ENCODE data around the gene MTMR10.

Gene MTMR10

DNA sequence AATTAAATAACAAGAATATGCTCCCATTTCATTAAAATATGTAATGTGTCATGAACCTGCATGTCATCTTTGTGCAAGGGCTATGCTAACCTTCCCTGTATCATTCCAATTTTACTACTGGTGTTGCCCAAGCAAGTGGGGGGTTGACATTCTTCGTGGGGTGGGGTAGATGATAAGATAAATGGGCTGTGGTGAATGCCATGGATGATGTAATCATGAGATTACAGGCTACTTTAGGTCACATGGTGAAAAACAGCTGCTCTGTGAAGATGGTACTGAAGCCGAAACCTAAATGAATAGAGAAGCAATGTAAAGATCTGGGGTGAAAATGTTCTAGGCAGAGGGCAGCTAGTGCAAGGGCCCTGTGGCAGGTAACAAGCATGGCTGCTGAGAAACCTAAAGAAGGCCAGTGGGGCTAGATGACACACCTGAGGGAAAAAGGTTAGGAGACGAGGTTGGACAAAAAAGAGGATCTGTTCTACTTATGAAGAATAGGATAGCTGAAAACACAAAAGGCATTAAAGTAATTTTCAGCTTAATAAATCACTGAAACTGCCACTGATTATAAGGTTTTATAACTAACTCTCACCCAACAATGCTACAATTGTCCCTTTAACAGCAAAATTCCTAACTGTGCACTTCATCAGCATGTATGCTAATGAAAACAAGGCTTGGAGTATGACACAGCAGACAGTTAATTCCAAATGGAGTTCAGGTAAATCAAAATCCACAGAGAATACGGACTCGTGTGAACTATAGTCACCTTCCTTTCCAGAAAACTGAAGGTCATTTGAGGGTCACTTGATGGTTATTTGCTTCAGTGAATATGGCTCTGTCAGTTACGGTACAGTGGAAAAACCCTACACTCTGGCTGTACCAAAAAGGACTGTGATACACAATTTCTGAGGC, 35.0 kb downstream of the MTMR10 start:
- no peak for DNase-seq

DNA sequence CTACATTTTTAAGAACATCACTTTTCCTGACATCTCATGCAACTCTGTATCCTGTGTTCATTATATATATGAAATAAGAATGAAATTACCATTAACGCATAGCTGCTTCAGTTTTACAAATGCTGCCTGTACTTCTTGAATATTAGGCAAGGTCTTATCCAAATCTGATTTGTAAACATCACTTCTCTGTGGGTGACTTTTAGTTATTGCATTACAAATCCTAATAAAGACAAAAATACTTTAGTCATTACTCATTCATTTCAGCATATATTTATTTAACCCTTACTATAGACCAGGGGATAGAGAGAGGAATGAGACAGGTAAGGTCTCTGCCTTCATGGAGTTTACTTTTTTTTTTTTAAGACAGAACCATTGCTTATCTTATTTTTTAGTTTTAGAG, 36.8 kb downstream of the MTMR10 start:
- DNase-seq: no peak

DNA sequence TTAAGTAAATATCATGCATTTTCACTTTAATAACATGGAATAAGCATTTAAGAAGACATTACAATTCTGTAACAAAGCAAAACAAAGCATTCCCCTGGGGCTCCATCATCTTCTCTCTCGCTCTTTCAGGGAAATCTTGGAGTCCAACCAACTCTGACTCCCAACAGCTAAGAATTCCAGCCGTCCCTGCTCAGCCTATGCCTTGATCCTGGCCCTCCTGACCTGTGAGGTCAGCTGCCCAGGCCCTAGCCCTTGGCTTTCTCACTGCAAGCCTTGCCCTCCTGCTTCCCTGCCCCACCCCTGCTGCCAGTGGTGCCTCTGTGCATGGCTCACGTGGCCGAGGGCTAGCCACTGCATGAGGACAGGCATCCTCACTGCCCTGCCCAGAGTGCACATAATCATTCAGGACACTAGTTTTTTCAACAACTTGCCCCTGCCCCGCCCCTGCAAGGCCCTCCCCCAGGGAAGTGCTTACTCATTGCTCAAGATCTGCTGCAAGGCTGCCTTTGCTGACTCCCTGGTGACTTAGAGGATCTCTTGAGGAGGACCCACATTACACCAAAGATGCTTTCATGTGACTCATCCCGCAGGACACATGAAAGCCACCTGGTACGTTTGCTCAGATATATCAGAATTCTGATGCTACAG, 37.6 kb downstream of the MTMR10 start:
- DNase-seq: peak; percentile 17

DNA sequence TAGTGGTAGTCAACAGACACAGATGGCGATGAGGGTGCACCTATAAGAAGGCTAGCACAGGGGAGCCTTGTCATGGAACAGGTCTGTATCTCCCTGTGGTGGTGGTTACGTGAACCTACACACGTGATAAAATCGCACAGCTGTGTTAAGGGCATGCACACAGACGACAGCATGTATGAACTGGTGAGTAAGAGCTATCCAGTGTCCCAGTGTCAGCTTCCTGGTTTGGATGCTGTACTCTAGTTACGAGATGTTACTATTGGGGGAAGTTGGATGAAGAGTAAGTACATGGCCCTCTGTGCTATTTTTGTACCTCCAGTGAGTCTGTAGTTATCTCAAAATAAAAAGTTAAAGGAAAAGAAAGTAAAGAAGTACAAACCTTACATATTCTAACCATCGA, 38.2 kb downstream of the MTMR10 start:
- DNase-seq: no peak

DNA sequence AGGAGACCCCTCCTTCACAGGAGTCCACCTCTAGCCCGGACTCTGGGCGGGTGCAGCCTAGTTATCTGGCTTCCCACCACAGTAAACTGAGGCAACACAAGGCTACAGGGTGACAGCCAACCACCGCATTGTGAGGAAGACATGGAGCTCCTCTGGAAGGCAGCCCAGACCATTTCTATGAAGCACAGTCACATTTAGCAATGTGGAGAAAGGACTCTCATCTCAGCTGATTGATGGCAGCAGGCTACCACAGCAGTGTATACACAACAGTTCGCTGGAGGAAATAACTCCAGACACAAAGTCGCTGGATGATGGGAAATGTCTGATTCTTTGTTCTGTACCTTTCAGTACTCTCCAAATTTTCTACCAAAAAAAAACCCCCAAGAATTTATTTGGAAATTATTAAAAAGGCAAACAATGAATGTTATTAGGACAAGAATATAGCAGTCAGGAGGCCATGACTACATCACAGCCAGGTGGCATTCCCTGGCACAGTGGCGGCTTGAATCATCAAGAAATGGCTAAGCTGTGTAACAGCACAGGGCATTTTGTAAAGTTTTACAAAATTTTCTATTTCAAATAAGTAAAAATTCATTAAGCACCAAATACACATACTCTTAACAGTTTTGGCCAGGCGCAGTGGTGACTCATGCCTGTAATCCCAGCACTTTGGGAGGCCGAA, 47.6 kb downstream of the MTMR10 start:
- no peak for DNase-seq

DNA sequence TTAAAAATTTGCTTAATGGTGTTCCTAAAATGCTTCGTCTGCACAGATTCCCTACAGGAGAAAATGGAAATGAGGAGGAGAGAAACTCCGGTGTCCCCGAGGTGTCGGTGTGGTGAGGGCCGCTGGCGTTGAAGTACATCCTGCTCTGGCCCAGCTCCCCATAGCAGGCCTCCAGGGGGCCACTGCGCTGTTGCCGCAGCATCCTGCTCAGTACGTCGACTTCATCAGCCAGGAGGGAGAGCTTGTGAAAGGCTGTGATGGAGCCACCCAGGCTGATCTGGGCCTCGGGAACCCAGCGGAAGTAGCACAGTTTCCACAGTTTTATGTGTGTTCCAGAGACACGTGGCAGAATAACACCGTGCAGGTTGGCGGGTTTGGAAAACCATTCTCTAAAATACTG, 49.9 kb downstream of the MTMR10 start:
- DNase-seq: no peak

DNA sequence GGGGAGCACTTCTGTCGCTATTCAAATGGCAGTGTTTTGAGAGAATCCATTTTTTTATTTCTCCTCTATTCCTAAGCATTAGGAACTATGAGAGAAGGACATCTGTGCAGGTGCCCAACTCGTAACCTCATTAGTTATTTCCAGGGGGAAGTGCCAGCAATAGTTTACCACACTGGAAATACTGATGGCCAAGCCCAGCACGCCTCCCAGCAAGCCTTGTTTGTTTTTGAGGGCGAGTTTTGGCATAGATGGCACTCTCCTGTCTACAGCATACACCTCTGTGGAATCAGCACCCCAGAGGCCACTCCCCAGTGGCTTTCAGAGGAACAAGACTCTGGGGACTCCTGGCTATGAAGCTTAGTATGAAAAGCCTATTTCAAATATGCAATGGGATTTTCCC, 51.1 kb downstream of the MTMR10 start:
- DNase-seq: no peak

DNA sequence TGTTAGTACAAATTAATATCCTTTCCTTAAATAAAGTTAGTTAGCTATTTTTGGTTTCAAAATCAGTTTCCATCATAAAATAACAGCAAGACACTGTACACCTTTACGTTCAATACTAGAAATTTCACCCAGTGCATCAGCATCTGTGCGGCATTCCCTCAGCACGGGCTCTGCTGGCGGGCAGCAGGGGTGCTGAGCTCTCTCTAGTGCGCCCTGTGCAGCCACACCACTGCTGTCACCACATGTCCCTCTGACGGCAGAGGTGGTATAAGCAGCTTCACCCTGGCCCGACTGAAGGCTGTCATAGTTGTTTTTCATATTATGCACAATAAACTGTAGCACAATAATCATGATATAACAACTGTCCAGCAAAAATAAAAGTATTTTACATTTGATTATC, 52.3 kb downstream of the MTMR10 start:
- DNase-seq: no peak

DNA sequence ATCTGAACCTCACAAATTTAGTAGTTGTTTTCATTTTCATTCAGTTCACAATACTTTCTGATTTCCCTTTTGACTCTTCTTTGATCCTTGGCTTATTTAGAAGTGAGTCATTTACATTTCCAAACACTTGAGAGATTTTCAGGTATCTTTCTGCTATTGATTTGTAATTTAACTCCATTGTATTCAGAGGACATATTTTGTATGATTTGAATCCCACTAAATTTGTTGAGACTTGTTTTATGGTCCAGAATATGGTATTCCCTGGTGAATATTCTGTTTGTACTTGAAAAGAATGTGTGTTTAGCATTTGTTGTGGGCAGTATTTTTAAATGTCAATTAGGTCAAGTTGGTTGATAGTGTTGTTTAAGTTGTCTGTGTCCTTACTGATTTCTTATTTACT, 58.1 kb downstream of the MTMR10 start:
- no peak for DNase-seq

DNA sequence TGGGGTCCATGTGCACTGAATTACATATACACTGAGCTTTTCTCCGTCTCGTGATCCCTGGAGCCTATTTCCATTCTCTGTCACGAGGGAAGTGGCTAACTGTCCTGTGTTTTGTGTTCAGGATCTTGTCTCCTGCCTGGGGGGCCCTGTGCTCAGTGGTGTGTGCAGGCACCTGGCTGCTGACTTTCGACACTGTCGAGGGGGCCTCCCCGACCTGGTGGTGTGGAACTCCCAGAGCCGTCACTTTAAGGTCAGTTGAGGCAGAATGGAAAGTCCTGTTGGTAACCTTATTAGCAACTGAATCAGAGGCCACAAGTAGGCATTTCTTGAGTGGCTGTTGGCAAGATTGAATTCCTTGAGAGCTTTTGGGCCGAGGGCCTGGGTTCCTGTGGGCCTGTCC, 61.0 kb downstream of the MTMR10 start:
- DNase-seq: no peak

DNA sequence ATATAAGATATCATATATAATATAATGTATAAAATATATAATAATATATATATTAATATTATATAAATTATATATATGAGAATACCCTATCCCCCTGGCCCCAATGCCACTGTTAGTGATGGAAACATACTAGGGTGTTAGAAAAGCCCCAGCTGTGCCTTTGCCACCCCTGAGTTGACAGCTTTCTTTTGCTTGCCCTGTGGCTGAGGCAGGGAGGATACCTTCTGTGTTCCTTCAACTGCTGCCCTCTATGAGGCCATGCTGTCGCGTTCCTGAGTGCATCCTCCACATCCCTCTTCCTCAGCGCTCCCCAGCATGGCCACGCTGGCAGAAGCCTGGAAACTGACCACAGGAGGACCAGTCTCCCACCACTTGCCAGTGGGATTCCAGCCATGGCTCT, 61.4 kb downstream of the MTMR10 start:
- no peak for DNase-seq

DNA sequence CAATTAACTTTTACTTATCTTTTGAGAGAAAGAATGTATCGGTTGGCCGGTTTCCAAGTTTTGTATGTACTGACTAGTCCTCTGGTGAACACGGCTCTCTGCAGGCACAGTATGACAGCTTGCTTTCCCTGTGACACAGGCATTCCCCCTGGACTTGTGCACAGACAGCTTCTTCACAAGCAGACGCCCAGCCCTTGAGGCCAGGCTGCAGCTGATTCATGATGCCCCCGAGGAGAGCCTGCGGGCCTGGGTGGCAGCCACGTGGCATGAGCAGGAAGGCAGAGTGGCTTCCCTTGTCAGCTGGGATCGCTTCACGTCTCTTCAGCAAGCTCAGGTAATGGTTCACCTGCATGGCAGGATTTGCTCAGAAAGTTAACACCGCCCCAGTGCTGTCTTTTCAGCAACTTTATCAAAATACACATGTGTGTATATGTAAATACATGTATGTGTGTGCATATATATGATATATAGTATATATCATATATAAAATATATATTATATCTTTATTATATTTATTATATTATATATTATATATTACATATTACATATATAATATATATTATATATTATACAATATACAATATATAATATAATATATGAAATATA, 62.3 kb downstream of the MTMR10 start:
- peak; percentile 96 for DNase-seq

DNA sequence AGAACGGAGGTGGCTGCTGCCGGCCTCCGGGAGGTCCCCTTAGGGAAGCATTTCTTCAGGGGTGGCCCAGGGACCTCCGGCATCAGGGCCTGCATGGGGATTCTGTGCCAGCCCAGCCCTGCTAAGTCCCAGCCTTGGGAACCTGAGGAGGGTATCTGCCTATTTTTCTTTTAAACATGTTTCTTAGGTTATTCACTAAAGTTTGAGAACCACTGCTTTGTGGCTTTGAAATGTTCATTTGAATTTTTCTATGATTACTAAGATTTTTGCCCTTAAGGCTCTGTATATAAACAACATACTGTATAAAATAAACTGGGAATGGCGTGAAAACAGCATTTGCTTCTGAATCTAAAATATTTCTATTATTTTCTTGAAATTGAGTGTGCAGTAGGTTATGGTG, 63.4 kb downstream of the MTMR10 start:
- DNase-seq: no peak

DNA sequence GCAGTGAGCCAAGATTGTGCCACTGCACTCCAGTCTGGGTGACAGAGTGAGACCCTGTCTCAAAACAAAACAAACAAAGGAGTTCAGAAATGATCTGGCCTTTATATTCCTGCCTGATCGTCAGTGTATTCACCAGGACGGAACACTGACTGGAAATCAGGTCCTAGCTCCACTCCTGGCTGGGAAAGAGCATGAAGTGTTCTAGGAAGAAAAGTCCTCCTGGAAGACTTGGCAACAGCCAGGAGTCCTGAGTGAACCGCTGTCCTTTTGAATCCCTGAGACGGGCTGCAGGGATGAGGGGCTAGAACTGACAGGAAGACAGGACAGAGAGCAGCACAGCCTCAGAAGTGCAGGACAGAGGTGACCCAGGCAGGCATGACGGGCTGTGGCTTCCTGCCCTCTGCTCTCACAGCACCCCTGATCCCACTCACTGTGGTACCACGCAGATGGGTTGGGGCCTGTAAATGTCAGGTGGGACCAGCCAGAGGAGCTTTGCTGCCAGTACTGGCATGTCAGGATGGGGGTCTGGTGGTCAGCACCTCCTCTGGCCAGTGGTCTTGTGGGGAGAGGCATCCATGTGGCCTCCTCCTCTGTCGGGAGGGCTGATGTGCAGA, 64.2 kb downstream of the MTMR10 start:
- no peak for DNase-seq

DNA sequence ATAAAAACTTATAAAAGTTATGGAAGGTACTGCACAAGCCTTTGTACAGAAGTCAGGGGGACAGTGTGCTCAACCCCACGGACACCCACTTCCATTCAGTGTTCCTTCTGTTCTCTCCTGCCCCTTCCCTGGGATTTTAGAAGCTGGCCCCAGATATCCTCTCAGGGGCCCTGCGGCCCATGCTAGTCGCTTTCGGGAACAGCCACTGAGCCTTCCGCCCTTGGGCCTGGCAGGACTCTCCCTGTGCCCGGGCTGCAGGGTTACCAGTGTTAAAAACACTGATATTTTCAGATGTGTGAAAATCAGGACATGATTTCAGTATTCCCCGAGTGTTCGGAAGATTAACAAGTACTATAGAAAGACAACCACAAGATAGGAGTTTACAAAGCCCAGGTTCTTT, 65.3 kb downstream of the MTMR10 start:
- no peak for DNase-seq

DNA sequence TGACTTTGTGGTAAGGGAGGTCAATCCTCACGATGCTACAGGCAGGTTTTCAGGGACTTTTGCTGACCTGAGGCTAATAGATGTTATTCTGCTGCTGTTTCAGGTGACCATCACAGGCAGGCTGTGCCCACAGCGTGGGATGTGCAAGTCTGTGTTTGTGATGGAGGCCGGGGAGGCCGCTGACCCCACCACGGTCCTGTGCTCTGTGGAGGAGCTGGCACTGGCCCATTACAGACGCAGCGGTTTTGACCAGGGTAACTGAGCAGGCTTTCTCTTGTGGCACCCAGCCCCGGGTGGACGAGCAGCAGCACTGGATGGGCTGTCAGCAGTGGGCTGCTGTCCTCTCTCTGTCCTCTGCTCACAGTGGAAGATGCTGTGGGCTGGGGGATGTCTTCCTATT, 65.7 kb downstream of the MTMR10 start:
- DNase-seq: no peak

DNA sequence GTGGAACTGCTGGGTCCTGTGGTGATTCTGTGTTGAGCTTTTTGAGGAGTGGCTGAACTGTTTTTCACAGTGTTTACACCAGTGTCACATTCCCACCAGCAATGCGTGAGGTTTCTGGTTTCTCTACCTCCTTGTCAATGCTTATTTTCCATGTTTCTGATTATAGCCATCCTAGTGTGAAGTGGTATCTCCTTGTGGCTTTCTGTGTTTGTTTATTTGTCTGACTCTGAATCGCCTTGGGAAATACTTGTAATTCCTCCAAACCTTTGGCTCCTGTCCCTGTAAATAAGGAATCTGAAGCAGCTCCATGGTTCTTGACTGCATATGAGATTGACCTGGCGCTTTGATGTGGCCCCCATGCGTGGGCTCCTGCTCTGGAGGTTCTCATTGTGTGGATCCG, 67.1 kb downstream of the MTMR10 start:
- no peak for DNase-seq

DNA sequence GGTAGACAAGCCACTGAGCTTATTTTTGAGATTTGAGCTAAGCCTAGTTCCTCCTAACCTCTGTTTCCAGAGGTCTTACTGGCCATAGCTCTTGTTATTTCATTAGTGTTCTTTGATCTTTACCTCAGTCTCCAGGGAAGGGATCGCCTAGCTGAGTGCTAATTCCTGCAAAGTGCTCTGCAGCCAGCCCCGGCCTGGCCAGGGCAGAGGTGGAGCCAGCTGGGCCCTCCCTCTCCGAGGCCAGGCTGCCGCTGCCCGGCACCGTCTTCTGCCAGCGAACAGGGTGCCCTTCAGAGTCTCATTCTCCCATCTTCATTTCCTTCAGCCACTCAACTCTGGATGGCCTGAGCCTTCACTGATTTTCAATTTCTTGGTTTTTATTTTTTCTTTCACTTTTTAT, 68.0 kb downstream of the MTMR10 start:
- no peak for DNase-seq

DNA sequence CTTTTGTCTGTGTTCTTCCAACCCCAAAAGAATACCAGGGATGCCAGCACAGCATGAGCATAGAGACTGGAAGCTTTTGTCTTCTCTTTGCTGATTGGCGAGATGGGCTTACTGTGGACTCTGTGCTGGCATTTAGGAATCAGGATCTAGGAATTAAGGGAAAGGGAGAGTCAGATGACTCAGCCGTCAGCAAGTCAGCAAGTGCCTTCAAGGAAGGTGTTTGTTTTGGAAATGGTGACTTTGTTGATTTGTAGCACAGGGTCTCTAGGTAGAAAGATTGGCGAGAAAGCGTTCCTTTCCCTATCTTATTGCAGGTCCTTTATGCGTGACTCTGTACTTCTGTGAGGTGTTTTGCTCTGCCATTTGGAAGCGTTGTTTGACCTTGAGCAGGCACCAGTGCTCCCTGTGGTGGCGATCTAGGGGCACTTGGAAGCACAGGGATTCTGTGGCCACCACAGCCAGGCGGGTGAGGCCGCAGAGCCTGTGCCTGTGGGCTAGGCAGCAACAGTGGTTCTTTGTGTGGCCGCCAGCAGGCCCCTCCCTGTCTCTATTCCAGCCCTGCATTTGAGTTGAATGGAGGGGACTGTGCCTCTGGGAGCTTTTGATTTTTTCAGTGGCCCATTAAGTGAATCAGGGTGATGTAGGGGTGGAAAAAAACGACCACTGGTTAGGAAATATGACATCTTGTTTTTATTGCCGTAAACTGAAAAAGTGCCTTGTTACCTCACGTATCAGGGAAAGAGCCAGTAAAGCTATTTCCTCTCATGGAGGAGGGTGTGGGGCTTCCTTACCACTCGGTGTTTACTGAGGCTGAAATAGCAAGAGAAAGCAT, 68.7 kb downstream of the MTMR10 start:
- DNase-seq: no peak

DNA sequence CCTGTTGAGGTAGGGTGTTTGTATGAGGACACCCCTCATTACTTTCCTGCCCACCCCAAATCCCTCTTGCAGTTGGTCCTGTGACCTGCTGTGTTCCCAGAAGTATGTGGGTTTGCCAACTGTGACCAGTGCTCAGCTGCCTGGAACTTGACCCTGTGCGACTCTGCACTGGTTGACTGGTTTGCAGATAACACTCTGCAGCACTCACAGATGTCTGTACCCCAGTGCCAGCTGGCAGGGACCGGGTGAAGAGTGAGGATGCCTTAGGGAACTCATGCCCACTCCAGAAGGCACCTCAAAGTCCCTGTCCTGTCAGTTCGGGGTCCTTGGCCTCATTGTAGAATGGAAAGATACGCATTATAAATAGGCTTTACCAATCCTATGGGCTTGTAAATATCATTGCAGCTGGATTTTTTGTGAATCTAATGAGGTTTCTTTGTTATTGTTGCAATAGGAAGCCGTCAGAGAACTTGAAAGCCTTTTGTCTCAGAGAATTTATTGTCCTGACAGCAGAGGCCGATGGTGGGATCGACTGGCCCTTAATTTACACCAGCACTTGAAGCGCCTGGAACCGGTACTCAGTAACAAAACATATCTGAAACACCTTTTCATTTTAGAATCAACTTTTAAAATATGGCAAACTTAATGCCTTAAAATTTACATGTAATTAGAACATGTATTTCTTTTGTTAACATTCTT, 69.5 kb downstream of the MTMR10 start:
- DNase-seq: no peak

DNA sequence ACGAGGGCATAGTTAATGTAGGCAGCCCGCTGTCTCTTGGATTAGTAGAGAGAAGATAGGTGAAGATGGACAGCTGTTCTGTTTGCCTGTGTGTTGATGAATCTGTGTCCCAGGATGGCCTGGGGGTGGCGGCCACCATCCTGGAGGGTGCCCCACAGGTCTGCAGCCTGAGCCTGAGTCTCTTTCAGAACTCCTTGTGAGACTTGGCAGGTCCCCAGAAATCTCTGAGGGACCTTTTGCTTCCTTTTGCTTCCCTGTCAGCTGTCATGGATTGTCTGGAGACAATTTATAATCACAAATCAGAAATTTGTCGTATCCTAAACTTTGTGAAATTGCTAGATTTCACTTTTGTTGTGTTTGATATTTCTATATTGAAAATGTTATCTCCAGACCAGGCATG, 70.3 kb downstream of the MTMR10 start:
- no peak for DNase-seq

All from NCI-H2171 treated with DMSO at 0.1 percent for 48 hours (cell line).